ENCODE measurements around the gene GRK4. TPM values are rescaled to one million over a fixed set of nuclear protein-coding genes. Genes with fewer than 3 reads are reported as not detected.
"Not testable (repeated sequence)": the region's sequence is repeated elsewhere in the genome, so short reads cannot be mapped to it uniquely, and the experiment has no call there.

Gene GRK4
- total RNA-seq, 1 donor from 2014 or later = 12.0 TPM

- H3K4me3 Mint-ChIP-seq (ENCODE audit: unreplicated experiment) = no peak overlapping the region
- H3K36me3 Mint-ChIP-seq (ENCODE audit: low read depth) = peaks cover 13% of the 10 kb centered on the region
- peak overlapping the region; percentile 90 for H3K27ac Mint-ChIP-seq (ENCODE audit: unreplicated experiment)
- DNase-seq (ENCODE audit: low spot score) = no peak
- H3K9me3 Mint-ChIP-seq (ENCODE audit: low read depth) = no peaks in the 10 kb centered on the region
- no peaks in the 10 kb centered on the region for H3K27me3 Mint-ChIP-seq (ENCODE audit: low read depth)
- TF ChIP-seq CTCF (IDR thresholded peaks at IDR 0.05) = no peak
- H3K4me1 Mint-ChIP-seq (ENCODE audit: low read depth) = peaks cover 32% of the 10 kb centered on the region
These were observed 4.9 kb upstream of the GRK4 start for GRCh38 chr4:2958446-2958845.

GRCh38 chr4:2960450-2960849 is 2.9 kb upstream of the GRK4 start:
- DNase-seq (ENCODE audit: low spot score); H3K36me3 Mint-ChIP-seq (ENCODE audit: low read depth); H3K27ac Mint-ChIP-seq (ENCODE audit: unreplicated experiment); H3K27me3 Mint-ChIP-seq (ENCODE audit: low read depth); H3K9me3 Mint-ChIP-seq (ENCODE audit: low read depth); H3K4me3 Mint-ChIP-seq (ENCODE audit: unreplicated experiment): not testable (repeated sequence)
- H3K4me1 Mint-ChIP-seq (ENCODE audit: low read depth) = peaks cover 45% of the 10 kb centered on the region

- Mint-ChIP-seq H3K27me3 (ENCODE audit: low read depth) (no peaks in the 10 kb centered on the region), H3K4me3 (ENCODE audit: unreplicated experiment) (peak overlapping the region; percentile 86), H3K27ac (ENCODE audit: unreplicated experiment) (peak overlapping the region; percentile 95), H3K36me3 (ENCODE audit: low read depth) (peaks cover 6% of the 10 kb centered on the region), H3K9me3 (ENCODE audit: low read depth) (no peaks in the 10 kb centered on the region), H3K4me1 (ENCODE audit: low read depth) (peaks cover 45% of the 10 kb centered on the region)
- DNase-seq (ENCODE audit: low spot score) = no peak
- no peak for TF ChIP-seq CTCF (IDR thresholded peaks at IDR 0.05)
These were observed 2.0 kb upstream of the GRK4 start for GRCh38 chr4:2961421-2961810.

- peak overlapping the region; percentile 86 for H3K4me3 Mint-ChIP-seq (ENCODE audit: unreplicated experiment)
- no peak for DNase-seq (ENCODE audit: low spot score)
- peaks cover 45% of the 10 kb centered on the region for H3K4me1 Mint-ChIP-seq (ENCODE audit: low read depth)
- no peaks in the 10 kb centered on the region for H3K9me3 Mint-ChIP-seq (ENCODE audit: low read depth)
- peaks cover 4% of the 10 kb centered on the region for H3K36me3 Mint-ChIP-seq (ENCODE audit: low read depth)
- H3K27me3 Mint-ChIP-seq (ENCODE audit: low read depth) = no peaks in the 10 kb centered on the region
- TF ChIP-seq CTCF (IDR thresholded peaks at IDR 0.05) = peak; percentile 42
- peak overlapping the region; percentile 95 for H3K27ac Mint-ChIP-seq (ENCODE audit: unreplicated experiment)
These were observed 1.4 kb upstream of the GRK4 start for GRCh38 chr4:2961811-2962441.

- Mint-ChIP-seq H3K4me1 (ENCODE audit: low read depth) (peaks cover 42% of the 10 kb centered on the region), H3K36me3 (ENCODE audit: low read depth) (no peaks in the 10 kb centered on the region), H3K9me3 (ENCODE audit: low read depth) (no peaks in the 10 kb centered on the region), H3K27ac (ENCODE audit: unreplicated experiment) (peak overlapping the region; percentile 95), H3K27me3 (ENCODE audit: low read depth) (no peaks in the 10 kb centered on the region), H3K4me3 (ENCODE audit: unreplicated experiment) (peak overlapping the region; percentile 86)
- no peak for TF ChIP-seq CTCF (IDR thresholded peaks at IDR 0.05)
- no peak for DNase-seq (ENCODE audit: low spot score)
These were observed 677 bp upstream of the GRK4 start for GRCh38 chr4:2962614-2963174.

GRCh38 chr4:2963966-2964471 is 648 bp downstream of the GRK4 start:
- peak overlapping the region; percentile 78 for H3K27ac Mint-ChIP-seq (ENCODE audit: unreplicated experiment)
- peaks cover 32% of the 10 kb centered on the region for H3K4me1 Mint-ChIP-seq (ENCODE audit: low read depth)
- DNase-seq (ENCODE audit: low spot score) = no peak
- peak overlapping the region; percentile 92 for H3K4me3 Mint-ChIP-seq (ENCODE audit: unreplicated experiment)
- no peaks in the 10 kb centered on the region for H3K9me3 Mint-ChIP-seq (ENCODE audit: low read depth)
- H3K27me3 Mint-ChIP-seq (ENCODE audit: low read depth) = no peaks in the 10 kb centered on the region
- TF ChIP-seq CTCF (IDR thresholded peaks at IDR 0.05) = no peak
- no peaks in the 10 kb centered on the region for H3K36me3 Mint-ChIP-seq (ENCODE audit: low read depth)
